ENCODE data around the gene GFY.

DNA sequence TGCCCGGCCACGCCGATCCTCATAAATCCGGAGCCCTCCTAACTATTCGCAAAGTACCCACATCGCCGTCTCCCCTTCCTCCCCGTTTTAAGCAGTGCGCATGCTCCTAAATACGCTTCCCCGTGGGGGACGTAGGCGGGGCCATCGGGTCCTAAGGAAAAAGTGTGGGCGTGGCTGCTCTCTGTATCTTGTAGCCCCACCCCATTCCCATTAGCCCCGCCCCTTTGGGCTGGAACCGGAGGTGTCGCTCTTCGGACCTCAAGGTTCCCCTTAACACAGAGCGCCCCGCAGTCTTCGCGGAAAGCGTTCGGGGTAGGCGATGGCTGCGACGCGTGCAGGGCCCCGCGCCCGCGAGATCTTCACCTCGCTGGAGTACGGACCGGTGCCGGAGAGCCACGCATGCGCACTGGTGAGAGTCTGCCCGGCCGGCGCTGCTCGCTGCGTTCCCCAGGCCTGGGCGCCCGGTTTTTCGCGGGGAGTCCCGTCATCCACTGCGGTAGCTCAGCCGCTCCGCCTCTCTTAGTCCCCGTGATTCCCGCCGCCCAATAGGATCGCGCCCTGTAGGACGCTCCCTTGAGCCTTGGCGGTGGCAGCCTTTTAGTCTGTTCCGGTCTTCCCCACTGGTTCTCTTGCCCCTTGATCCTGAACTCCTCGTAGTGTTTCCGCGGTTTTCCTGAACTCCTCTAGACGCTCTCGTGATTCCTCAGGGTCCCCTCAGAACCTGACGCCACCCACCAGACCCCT, 28.0 kb downstream of the GFY start, which contains the start of gene ALDH16A1:
- TF ChIP-seq POLR2AphosphoS5 (IDR thresholded peaks at IDR 0.05; ENCODE audit: insufficient read depth in 1 of 2, low read depth in 1 of 2), result peak; percentile 90 to 91
- peak in 1 of 2 donors; percentile 81 for TF ChIP-seq POLR2A (IDR thresholded peaks at IDR 0.05)

Data from vagina (tissue), 2 donors.